Hair follicle dermal papilla cell (primary cell): ENCODE data around the gene MAST1. TPM values are rescaled to one million over a fixed set of nuclear protein-coding genes. Genes with fewer than 3 reads are reported as not detected.

ENCODE experiments used
- small RNA-seq: library from RNA; depleted of rRNA; stranded (forward); fragments of <200 nt; gene quantifications from one replicate; pipeline ENCODE3, GENCODE V24; 2012
- total RNA-seq: library from RNA; depleted of rRNA; stranded (reverse); fragments of >200 nt; gene quantifications from 2 replicates; pipeline ENCODE4 v1.2.3, GENCODE V29; 2012

MAST1 gene
- total RNA-seq: 0.16 and 0.36 TPM in 2 replicates

DNA sequence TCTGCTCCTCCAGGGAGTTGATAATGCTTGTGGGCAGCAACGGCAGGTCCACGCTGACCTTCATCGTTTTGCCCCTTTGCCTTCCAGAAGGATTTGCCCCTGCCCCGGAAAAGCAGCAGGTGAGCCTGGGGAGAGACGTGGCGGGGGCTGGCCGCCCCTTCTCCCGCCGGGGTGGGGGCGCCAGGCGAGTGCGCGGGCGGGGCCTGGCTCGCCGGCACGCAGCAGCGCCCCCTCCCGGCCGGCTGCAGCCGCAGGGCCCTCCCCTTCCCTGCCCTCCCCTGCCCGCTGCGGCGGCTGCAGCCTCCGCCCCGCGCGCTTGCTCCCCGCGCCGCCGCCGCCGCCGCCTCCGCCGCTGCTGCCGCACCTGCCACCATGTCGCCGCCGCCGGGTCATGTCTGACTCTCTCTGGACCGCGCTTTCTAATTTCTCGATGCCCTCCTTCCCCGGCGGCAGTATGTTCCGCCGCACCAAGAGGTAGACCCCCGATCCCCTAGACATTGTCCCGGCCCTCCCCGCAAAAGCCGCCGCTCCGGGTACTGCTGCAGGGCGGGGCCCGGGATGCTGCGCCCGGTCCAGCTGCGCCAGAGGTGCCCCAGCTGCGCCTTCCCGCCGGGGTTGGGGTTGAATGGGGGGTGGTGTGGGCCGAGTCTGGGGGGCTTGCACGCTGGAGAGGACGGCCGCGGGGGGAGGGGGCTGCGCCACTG, at the start of gene MAST1:
MAST1 (plus strand) TSS at position 334 of the 704 bp plus-strand sequence; CDS start at position 392, 58 bp downstream.

DNA sequence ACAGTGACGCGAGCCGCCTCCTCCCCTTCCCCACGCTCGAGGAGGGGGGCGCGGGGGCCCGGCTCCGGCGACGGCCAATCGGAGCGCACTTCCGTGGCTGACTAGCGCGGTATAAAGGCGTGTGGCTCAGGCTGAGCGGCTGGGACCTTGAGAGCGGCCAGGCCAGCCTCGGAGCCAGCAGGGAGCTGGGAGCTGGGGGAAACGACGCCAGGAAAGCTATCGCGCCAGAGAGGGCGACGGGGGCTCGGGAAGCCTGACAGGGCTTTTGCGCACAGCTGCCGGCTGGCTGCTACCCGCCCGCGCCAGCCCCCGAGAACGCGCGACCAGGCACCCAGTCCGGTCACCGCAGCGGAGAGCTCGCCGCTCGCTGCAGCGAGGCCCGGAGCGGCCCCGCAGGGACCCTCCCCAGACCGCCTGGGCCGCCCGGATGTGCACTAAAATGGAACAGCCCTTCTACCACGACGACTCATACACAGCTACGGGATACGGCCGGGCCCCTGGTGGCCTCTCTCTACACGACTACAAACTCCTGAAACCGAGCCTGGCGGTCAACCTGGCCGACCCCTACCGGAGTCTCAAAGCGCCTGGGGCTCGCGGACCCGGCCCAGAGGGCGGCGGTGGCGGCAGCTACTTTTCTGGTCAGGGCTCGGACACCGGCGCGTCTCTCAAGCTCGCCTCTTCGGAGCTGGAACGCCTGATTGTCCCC, 46.8 kb upstream of the MAST1 start, which contains the start of gene JUNB:
JUNB (plus strand) TSS at position 142 of the 706 bp plus-strand sequence; CDS start at position 428, 286 bp downstream.

DNA sequence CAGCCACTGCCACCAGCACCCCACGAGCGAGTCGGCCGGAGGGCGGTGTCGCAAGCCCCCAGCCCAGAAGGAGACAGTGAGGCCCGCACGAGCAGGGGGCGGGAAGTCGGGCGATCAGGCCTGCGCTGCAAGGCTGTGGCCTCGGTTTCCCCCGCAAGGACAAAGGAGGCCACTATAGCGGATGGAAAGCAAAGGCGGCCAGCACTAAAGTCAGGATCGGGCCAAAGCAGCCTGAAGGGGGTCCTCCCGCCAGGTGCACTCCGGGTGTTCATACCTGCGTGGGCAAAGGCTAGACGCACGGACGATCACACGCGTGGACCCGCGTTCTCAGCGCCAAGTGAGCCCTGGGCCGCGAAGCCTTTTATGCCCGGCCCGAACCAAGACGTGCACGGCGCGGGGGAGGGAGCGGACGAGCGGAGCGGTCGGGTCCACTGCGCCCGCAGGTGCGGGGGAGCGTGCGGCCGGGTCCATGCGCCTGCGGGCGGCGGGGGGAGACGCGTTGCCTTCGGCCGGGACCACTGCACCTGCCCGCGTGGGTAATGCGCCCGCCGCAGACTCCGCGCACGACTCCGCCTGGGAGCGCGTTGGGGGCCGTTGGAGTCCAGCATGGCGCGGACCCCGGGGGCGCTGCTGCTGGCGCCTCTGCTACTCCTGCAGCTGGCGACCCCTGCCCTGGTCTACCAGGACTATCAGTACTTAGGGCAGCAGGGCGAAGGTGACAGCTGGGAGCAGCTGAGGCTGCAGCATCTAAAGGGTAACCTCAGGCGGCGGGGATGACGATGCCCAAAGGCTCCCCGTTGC, 36.6 kb upstream of the MAST1 start, which contains the start of the genes PRDX2 and THSD8:
PRDX2 (minus strand) TSS at position 335 of the 801 bp plus-strand sequence. CDS start 539 bp downstream, outside the sequence.
THSD8 (plus strand) TSS at position 604 of the 801 bp plus-strand sequence; CDS start at position 607, 3 bp downstream.

DNA sequence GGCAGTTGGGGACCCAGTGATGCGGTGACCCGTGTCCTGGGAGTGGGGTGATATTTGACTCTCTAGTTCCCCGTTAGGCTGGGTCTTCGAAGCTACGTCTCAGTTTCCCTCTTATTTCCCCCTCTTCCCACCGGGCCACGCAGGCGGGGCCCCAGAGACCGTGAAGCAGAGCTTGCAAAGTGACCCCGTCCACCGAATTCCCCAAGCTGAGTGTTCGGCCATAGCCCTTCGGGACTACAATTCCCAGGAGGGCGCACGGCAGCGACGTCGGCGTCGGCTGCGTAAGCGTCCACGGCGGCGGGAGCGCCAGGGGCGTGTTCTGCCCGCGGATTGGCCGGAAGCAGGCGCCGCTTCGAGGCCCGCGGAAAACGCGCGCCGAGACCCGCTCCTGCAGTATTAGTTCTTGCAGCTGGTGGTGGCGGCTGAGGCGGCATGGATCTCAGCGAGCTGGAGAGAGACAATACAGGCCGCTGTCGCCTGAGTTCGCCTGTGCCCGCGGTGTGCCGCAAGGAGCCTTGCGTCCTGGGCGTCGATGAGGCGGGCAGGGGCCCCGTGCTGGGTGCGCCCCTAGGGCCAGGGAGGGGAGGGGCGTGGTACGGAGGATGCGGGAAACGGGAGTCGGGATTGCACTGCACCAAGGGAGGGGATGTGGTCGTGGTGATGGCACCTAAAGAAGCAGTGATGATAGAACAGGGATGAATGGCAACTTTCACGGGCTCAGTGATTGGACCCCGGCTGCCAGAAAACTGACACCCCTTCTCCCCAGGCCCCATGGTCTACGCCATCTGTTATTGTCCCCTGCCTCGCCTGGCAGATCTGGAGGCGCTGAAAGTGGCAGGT, 31.9 kb upstream of the MAST1 start, which contains the start of gene RNASEH2A:
RNASEH2A (plus strand) TSS at position 343 of the 840 bp plus-strand sequence; CDS start at position 433, 90 bp downstream.

DNA sequence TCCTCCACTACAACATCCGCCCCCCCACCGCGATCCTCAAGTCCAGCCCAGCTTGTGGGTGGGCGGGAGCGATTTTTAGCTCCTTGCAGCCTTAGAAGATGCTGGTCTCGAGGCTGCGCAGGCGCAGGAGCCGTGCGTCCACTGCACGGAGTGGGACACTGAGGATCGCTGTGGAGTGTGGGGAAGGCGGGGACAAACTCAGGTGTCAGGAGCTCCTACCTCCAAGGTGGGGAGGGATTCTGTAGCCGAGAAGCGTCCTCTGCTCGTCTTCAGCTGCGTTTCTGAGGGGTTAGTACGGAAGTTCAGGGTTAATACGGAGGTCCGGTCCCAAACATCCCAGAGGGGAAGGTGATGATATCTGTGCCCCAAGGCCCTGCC, 3.8 kb upstream of the MAST1 start, which contains the start of gene RTBDN:
RTBDN (minus strand) TSS at position 14 of the 378 bp plus-strand sequence. CDS start 4,600 bp downstream, outside the sequence.

DNA sequence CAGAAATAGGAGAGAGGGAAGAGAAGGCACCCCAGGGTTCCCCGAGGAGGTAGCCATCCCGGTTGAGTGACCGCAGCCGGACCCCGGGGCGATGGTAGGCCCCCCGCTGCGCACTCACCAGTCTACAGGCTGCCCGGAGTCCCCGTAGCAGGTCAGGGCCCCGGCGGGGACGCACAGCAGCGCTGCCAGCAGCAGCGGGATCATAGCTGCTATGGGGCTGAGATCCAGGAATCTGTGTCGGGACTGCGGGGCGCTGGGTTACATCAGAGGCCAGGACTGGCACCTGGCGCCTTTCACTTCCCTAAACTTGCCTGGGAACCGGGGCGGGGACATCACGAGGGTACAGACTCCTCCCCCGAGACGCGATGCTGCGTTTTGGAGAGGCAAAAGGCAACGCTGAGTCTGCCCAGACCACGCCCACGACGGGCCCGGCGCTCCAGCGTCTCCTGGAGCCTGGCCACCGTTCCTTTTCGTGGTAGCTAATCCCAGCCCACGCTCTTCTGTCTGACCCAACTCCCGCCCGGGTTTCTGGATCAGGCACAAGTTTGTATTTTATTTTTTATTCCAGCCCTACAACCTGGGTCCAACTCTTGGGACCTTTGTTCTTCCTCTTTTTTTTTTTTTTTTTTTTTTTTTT, 43.0 kb downstream of the MAST1 start, which contains the start of gene DNASE2:
DNASE2 (minus strand) TSS at position 278 of the 637 bp plus-strand sequence; CDS start at position 204, 74 bp downstream.

DNA sequence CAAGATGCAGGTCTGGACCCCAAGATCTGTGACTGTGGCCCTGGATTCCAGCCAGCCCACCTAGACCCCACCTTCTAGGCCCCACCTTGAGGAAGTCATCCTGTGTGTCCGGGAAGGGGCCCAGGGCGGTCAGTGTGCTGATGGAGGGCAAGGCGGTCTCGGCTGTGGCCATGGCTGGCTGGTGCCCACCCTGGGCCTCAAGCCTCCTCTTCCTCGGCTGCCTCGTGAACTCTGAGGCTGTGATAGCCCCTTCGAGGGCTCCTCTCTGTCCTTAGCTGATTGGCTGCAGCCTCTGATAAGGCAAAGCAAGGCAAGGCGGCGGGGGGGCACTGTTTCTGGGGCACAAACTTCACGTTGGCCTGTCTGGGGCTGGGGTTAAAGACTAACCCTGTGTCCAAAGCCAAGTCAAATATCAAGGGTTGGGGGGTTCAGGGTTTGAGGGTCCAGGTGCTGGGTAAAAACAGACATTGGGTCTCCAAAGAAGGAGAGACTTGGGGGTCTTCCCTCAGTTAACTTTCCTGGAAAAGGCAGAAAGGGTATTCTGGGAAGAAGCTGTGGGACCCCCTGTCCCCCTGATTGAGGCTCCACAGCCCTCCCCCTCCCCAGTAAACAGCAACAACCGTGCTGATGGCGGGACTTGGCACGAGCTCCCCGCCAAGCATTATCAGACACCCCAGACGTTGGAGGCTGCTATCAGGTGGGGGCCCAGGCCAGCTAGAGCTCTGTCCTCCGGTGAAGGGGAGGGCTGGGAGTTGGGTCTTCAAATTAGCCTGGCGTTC, 48.8 kb downstream of the MAST1 start, which contains the start of gene KLF1:
KLF1 (minus strand) TSS at position 233 of the 779 bp plus-strand sequence; CDS start at position 172, 61 bp downstream.

DNA sequence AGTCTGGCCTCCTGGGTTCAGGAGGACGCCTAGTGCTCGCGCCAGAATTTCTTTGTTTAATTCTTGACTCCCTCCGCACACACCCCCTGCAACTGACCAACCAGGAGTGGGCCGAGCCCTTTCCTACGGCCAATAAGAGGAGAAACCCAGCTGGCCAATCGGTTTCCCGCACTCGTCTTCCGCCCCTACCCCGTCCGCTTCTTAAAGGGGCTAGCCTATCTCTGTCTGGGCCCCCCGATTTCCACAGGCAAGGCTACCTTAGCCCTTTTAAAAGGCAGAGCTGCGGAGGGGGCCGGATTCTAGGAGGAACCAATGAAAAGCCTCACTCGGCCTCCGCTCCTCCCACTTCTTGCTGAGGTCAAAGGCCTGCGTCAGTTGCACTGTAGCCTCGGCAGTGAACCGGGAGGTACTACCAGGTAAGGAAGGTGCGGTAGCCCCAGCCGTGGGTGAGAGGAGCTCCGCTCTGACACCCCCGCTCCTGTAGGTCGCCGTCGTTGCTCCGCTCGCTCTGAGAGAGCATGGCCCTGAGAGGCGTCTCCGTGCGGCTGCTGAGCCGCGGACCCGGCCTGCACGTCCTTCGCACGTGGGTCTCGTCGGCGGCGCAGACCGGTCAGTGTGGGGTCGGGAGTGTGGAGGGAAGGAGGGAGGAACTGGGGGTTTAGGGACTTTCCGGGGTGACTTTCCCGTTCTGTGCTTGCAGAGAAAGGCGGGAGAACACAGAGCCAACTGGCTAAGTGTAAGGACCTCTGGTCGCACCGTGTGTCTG, 52.7 kb downstream of the MAST1 start, which contains the start of gene GCDH:
GCDH (plus strand) TSS at position 374 of the 766 bp plus-strand sequence; CDS start at position 519, 145 bp downstream.

Small RNAs within 50 kb of the gene (small RNA-seq; reads per million reads assigned to genes)
- not detected for gene MIR5695
- not detected for gene MIR6794

Other genes starting within 250 kb of the MAST1 start
- 5.8 and 6.5 TPM in 2 replicates for gene ZNF490, start 227.7 kb upstream of the MAST1 start, total RNA-seq
- gene ZNF791, start 227.6 kb upstream of the MAST1 start, total RNA-seq: 16.0 and 18.3 TPM in 2 replicates
- gene MAN2B1, start 171.8 kb upstream of the MAST1 start, total RNA-seq: 48.8 and 55.5 TPM in 2 replicates
- 6.7 and 8.4 TPM in 2 replicates for gene WDR83, start 171.7 kb upstream of the MAST1 start, total RNA-seq
- gene DHPS, start 156.6 kb upstream of the MAST1 start, total RNA-seq: 49.5 and 58.8 TPM in 2 replicates
- not detected in 2 replicates for gene GNG14, start 150.5 kb upstream of the MAST1 start, total RNA-seq
- 10.4 and 12.3 TPM in 2 replicates for gene FBXW9, start 141.9 kb upstream of the MAST1 start, total RNA-seq
- gene TNPO2, start 114.6 kb upstream of the MAST1 start, total RNA-seq: 51.8 and 60.7 TPM in 2 replicates
- 90.7 and 109 TPM in 2 replicates for gene TRIR, start 103.8 kb upstream of the MAST1 start, total RNA-seq
- gene GET3, start 101.0 kb upstream of the MAST1 start, total RNA-seq: 74.2 and 91.0 TPM in 2 replicates
- not detected in 2 replicates for gene BEST2, start 86.7 kb upstream of the MAST1 start, total RNA-seq
- 18.3 and 18.8 TPM in 2 replicates for gene HOOK2, start 63.0 kb upstream of the MAST1 start, total RNA-seq
- 175 and 240 TPM in 2 replicates for gene JUNB, start 47.0 kb upstream of the MAST1 start, total RNA-seq
- gene PRDX2, start 36.7 kb upstream of the MAST1 start, total RNA-seq: 140 TPM in 2 replicates
- not detected in 2 replicates for gene THSD8, start 36.4 kb upstream of the MAST1 start, total RNA-seq
- 3.7 and 6.2 TPM in 2 replicates for gene RNASEH2A, start 31.9 kb upstream of the MAST1 start, total RNA-seq
- gene RTBDN, start 3.9 kb upstream of the MAST1 start, total RNA-seq: not detected in 2 replicates
- gene DNASE2, start 42.9 kb downstream of the MAST1 start, total RNA-seq: 32.3 and 33.5 TPM in 2 replicates
- gene KLF1, start 48.7 kb downstream of the MAST1 start, total RNA-seq: not detected in 2 replicates
- gene GCDH, start 52.6 kb downstream of the MAST1 start, total RNA-seq: 28.9 and 41.5 TPM in 2 replicates
- gene SYCE2, start 80.8 kb downstream of the MAST1 start, total RNA-seq: 0.24 TPM in 1 of 2 replicates, not detected in the other
- gene FARSA, start 95.2 kb downstream of the MAST1 start, total RNA-seq: 44.5 and 46.8 TPM in 2 replicates
- 2,301 and 2,540 TPM in 2 replicates for gene CALR, start 100.1 kb downstream of the MAST1 start, total RNA-seq
- gene RAD23A, start 107.3 kb downstream of the MAST1 start, total RNA-seq: 94.6 and 95.3 TPM in 2 replicates
- 12.0 and 17.6 TPM in 2 replicates for gene GADD45GIP1, start 118.7 kb downstream of the MAST1 start, total RNA-seq
- 0.65 and 0.85 TPM in 2 replicates for gene DAND5, start 131.1 kb downstream of the MAST1 start, total RNA-seq
- gene NFIX, start 157.0 kb downstream of the MAST1 start, total RNA-seq: 135 and 155 TPM in 2 replicates